Measurements from ENCODE around the gene PID1.

Gene PID1

GRCh38 chr2:228987441-228988155 is 283.5 kb downstream of the PID1 start:
- DNase-seq, result no peak

GRCh38 chr2:228986961-228987360 is 284.1 kb downstream of the PID1 start:
- no peak for DNase-seq

- DNase-seq, result no peak
Observed at GRCh38 chr2:228983700-228984099, 287.4 kb downstream of the PID1 start.

- DNase-seq, result no peak
Observed at GRCh38 chr2:228974169-228974568, 296.9 kb downstream of the PID1 start.
